ENCODE data around the gene CAPZB. TPM values are rescaled to one million over a fixed set of nuclear protein-coding genes. Genes with fewer than 3 reads are reported as not detected.

The CAPZB gene
- polyA plus RNA-seq, 3 donors: 290 to 504 (median 407) TPM

- peaks cover 21% of the 10 kb centered on the region for H3K4me1 Mint-ChIP-seq
- H3K4me3 Mint-ChIP-seq: no peak overlapping the region
- H3K27ac Mint-ChIP-seq: peak overlapping the region in 1 of 7 donors; percentile 58
- H3K9ac ChIP-seq (ENCODE audit: insufficient read depth, low read length, poor library complexity, severe bottlenecking): no peak overlapping the region
- H2AFZ ChIP-seq (ENCODE audit: insufficient read depth, low read depth, low read length, poor library complexity, severe bottlenecking): no peak overlapping the region
- intact Hi-C loops (cut with micrococcal nuclease): no loop called here
- H3K9me3 Mint-ChIP-seq: no peaks in the 10 kb centered on the region
- peaks cover 46% of the 10 kb centered on the region for H3K79me2 ChIP-seq (ENCODE audit: insufficient read depth, low read length)
- peaks cover 29 to 73% of the 10 kb centered on the region in 2 donors for H3K36me3 ChIP-seq (replicated peaks in 1 of 2; ENCODE audit: control insufficient read depth in 1 of 2, insufficient read depth in 2 of 2, low read length in 2 of 2)
- H3K27me3 ChIP-seq (ENCODE audit: control insufficient read depth in 2 of 2, insufficient read depth in 2 of 2, low read length in 2 of 2): no peaks in the 10 kb centered on the region
- peaks cover 100% of the 10 kb centered on the region for H4K20me1 ChIP-seq (ENCODE audit: insufficient read depth, low read length)
- no peak for DNase-seq
- no peak overlapping the region for H3K27ac ChIP-seq (ENCODE audit: low read depth in 1 of 2, low read length in 2 of 2)
- TF ChIP-seq CTCF (IDR thresholded peaks at IDR 0.05): no peak
- no peaks in the 10 kb centered on the region for H3K9me3 ChIP-seq (replicated peaks in 1 of 2; ENCODE audit: control insufficient read depth in 1 of 2, insufficient read depth in 1 of 2, low read length in 2 of 2)
- 96% methylated on average over 12 of the region's 13 CpGs for WGBS (ENCODE audit: insufficient coverage)
- peaks cover 49 to 70% of the 10 kb centered on the region in 2 donors for H3K36me3 Mint-ChIP-seq
- no peak overlapping the region for H3K4me2 ChIP-seq (replicated peaks; ENCODE audit: extremely low read depth, low read length, poor library complexity, severe bottlenecking)
- H3K27me3 Mint-ChIP-seq (ENCODE audit: low read depth in 3 of 3): peaks cover 0 to 3% (median 2%) of the 10 kb centered on the region in 3 donors
- no peak overlapping the region for H3K4me3 ChIP-seq (replicated peaks in 1 of 3; ENCODE audit: low read depth in 2 of 3, low read length in 3 of 3)
- peaks cover 0 to 22% of the 10 kb centered on the region in 2 donors for H3K4me1 ChIP-seq (ENCODE audit: control insufficient read depth in 1 of 2, insufficient read depth in 2 of 2, low read length in 2 of 2)
These were observed 117.7 kb downstream of the CAPZB start for GRCh38 chr1:19367584-19368041.

- Histone ChIP-seq H3K36me3 (replicated peaks in 1 of 2; ENCODE audit: control insufficient read depth in 1 of 2, insufficient read depth in 2 of 2, low read length in 2 of 2) (peaks cover 24 to 73% of the 10 kb centered on the region in 2 donors), H4K20me1 (ENCODE audit: insufficient read depth, low read length) (peaks cover 100% of the 10 kb centered on the region), H3K4me1 (ENCODE audit: control insufficient read depth in 1 of 2, insufficient read depth in 2 of 2, low read length in 2 of 2) (peaks cover 0 to 21% of the 10 kb centered on the region in 2 donors), H2AFZ (ENCODE audit: insufficient read depth, low read depth, low read length, poor library complexity, severe bottlenecking) (no peak overlapping the region), H3K4me3 (replicated peaks in 1 of 3; ENCODE audit: low read depth in 2 of 3, low read length in 3 of 3) (no peak overlapping the region), H3K4me2 (replicated peaks; ENCODE audit: extremely low read depth, low read length, poor library complexity, severe bottlenecking) (no peak overlapping the region), H3K27me3 (ENCODE audit: control insufficient read depth in 2 of 2, insufficient read depth in 2 of 2, low read length in 2 of 2) (no peaks in the 10 kb centered on the region), H3K27ac (ENCODE audit: low read depth in 1 of 2, low read length in 2 of 2) (no peak overlapping the region), H3K79me2 (ENCODE audit: insufficient read depth, low read length) (peaks cover 46% of the 10 kb centered on the region), H3K9me3 (replicated peaks in 1 of 2; ENCODE audit: control insufficient read depth in 1 of 2, insufficient read depth in 1 of 2, low read length in 2 of 2) (no peaks in the 10 kb centered on the region), H3K9ac (ENCODE audit: insufficient read depth, low read length, poor library complexity, severe bottlenecking) (no peak overlapping the region)
- no peak overlapping the region for H3K4me3 Mint-ChIP-seq
- H3K27ac Mint-ChIP-seq: peak overlapping the region in 2 of 7 donors; percentile 42 to 58
- peaks cover 16% of the 10 kb centered on the region for H3K4me1 Mint-ChIP-seq
- intact Hi-C loops (cut with micrococcal nuclease): no loop called here
- DNase-seq: no peak
- H3K36me3 Mint-ChIP-seq: peaks cover 46 to 70% of the 10 kb centered on the region in 2 donors
- no peaks in the 10 kb centered on the region for H3K9me3 Mint-ChIP-seq
- peaks cover 0 to 3% (median 2%) of the 10 kb centered on the region in 3 donors for H3K27me3 Mint-ChIP-seq (ENCODE audit: low read depth in 3 of 3)
- 94% methylated on average over 13 of the region's 18 CpGs for WGBS (ENCODE audit: insufficient coverage)
- TF ChIP-seq CTCF (IDR thresholded peaks at IDR 0.05): no peak
These were observed 118.5 kb downstream of the CAPZB start for GRCh38 chr1:19366599-19367536.

All from CD14-positive monocyte (primary cell).